Measurements from ENCODE around the gene DIS3L2. TPM values are rescaled to one million over a fixed set of nuclear protein-coding genes. Genes with fewer than 3 reads are reported as not detected.

DIS3L2 gene
- total RNA-seq, 2 donors from 2014 or later: 22.6 to 32.3 TPM

DNA sequence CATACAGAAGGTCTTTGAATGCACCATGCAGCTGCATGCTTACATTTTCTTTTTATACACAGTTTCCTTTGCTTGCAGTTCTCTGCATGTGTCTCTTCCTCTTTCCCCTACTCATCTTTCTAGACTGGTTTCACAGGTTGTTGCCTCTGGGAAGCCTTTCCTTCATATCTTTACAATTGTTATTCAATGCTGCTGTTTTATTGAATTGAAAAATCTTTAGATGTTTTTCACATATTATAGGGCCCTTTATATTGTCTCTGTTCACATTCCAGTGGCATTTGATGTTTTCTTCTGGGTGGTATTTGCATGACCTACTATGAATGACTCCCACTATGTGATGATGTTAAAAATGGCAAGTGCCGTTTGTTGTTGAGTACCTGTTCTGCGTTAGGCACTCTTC is 91.1 kb downstream of the DIS3L2 start:
- Histone ChIP-seq H3K9me3 (no peaks in the 10 kb centered on the region), H3K4me1 (no peaks in the 10 kb centered on the region), H3K9ac (ENCODE audit: low read depth in 2 of 2, low read length in 2 of 2) (no peak overlapping the region), H3K27ac (no peak overlapping the region), H3K27me3 (no peaks in the 10 kb centered on the region), H3K4me3 (no peak overlapping the region), H3K36me3 (no peaks in the 10 kb centered on the region)
- DNase-seq: no peak
- TF ChIP-seq, protein P1, sequence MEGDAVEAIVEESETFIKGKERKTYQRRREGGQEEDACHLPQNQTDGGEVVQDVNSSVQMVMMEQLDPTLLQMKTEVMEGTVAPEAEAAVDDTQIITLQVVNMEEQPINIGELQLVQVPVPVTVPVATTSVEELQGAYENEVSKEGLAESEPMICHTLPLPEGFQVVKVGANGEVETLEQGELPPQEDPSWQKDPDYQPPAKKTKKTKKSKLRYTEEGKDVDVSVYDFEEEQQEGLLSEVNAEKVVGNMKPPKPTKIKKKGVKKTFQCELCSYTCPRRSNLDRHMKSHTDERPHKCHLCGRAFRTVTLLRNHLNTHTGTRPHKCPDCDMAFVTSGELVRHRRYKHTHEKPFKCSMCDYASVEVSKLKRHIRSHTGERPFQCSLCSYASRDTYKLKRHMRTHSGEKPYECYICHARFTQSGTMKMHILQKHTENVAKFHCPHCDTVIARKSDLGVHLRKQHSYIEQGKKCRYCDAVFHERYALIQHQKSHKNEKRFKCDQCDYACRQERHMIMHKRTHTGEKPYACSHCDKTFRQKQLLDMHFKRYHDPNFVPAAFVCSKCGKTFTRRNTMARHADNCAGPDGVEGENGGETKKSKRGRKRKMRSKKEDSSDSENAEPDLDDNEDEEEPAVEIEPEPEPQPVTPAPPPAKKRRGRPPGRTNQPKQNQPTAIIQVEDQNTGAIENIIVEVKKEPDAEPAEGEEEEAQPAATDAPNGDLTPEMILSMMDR (IDR thresholded peaks at IDR 0.05): no peak
- intact Hi-C loops (cut with DNase I): no loop called here

DNA sequence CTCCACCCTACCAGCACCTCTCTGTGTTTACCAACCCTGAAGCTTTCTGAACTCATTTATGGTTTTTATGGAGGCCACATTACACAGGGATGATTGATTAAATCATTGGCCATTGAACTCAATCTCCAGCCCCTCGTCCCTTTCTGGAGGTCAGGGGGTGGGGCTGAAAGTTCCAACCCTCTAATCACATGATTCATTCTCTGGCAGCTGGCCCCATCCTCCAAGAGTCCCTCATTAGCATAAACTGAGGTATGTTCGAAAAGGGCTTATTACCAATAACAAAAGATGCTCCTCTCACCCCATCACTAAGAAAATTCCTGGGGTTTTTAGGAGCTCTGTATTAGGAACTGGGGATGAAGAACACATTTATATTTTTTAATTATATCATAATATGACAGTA is 92.3 kb downstream of the DIS3L2 start:
- TF ChIP-seq, protein P1 (IDR thresholded peaks at IDR 0.05): no peak
- Histone ChIP-seq H3K36me3 (no peaks in the 10 kb centered on the region), H3K4me3 (no peak overlapping the region), H3K27me3 (no peaks in the 10 kb centered on the region), H3K9me3 (no peaks in the 10 kb centered on the region), H3K9ac (ENCODE audit: low read depth in 2 of 2, low read length in 2 of 2) (no peak overlapping the region), H3K27ac (no peak overlapping the region), H3K4me1 (no peaks in the 10 kb centered on the region)
- DNase-seq: no peak
- intact Hi-C loops (cut with DNase I): no loop called here

DNA sequence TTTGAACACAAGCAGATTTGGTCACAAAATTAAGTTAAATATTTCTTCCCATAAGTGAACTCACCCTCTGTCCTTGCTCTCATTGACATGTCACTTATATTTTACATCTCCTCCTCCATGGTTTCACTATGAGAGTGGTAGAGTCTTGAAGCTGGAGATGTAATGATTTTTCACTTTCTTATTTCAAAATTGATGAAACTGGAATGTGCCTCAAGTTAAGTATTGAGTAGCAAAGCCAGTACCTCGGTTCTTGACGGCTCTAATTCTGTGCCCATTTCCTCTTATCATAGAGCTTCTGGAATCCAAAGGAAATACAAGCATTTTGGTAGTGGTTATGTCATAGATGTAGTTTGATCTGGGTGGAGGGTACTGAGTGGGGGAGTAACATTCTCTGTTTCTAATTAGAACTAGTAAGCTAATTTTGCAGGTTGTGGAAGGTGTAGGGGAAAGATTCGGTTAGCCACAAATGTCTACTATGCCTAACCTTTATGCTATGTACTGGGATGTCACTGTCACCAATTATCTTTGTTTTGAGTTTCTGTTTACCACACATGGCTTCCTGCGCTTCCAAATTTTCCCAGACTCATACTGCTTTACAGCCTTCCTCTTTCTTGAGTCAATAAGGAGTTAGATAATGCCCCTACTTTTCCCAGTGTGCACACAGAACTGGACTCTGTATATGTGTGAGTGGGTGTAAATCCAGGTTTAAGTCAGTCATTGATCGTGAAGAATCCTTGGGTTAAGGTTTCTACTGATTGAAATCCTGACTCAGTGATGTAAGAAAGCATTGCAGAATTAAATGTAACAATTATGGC is 96.8 kb downstream of the DIS3L2 start:
- no peak for DNase-seq
- H3K9me3 ChIP-seq: no peaks in the 10 kb centered on the region

DNA sequence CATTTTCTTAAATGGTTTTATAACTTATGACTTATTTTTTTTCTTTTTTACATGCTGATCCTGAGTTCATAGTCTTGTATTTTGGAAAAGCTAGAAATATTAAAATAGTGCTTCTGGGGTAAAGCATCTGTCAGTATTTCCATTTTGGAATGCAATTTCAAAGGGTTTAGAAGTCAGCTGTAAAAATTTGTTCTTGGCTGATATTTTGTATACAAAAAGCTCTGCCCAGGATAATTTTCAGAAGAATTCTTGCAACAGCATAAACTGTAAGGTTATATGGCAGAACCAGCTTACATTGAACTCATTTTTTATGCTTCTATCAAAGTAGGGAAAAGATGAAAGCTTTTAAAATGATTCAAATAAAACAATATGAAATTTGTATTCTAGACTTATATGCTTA is 97.4 kb downstream of the DIS3L2 start:
- TF ChIP-seq, protein P1 (IDR thresholded peaks at IDR 0.05): no peak
- intact Hi-C loops (cut with DNase I): no loop called here

More for the DNA sequence above, 96.8 kb downstream of the DIS3L2 start:
- intact Hi-C loops (cut with DNase I): no loop called here
- Histone ChIP-seq H3K4me3 (no peak overlapping the region), H3K36me3 (no peaks in the 10 kb centered on the region), H3K27ac (no peak overlapping the region), H3K9ac (ENCODE audit: low read depth in 2 of 2, low read length in 2 of 2) (no peak overlapping the region), H3K4me1 (no peaks in the 10 kb centered on the region), H3K27me3 (no peaks in the 10 kb centered on the region)
- TF ChIP-seq, protein P1 (IDR thresholded peaks at IDR 0.05): no peak

DNA sequence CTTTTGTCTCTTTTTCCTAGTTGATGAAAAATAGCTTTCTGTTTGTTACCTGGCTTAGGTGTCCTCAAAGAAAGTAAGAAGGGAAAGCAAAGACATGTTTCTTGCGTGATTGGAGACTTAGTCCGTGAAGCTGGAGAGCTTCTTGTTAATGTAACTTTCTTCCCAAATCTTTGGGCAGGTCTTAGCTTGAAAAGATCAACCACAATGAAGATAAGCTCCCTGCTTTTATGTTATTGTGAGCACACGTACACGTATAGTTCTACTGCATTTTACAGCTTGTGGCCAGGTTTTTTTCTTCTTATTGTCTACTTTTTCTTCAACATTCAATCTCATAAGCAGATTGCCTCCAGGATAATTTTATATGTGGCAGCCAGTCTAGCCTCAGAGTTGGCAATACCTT is 99.8 kb downstream of the DIS3L2 start:
- TF ChIP-seq, protein P1 (IDR thresholded peaks at IDR 0.05): no peak
- Histone ChIP-seq H3K9me3 (no peaks in the 10 kb centered on the region), H3K27ac (no peak overlapping the region), H3K27me3 (no peaks in the 10 kb centered on the region), H3K4me1 (no peaks in the 10 kb centered on the region), H3K9ac (ENCODE audit: low read depth in 2 of 2, low read length in 2 of 2) (no peak overlapping the region), H3K36me3 (no peaks in the 10 kb centered on the region), H3K4me3 (no peak overlapping the region)
- DNase-seq: no peak
- intact Hi-C loops (cut with DNase I): no loop called here

More for the DNA sequence above, 97.4 kb downstream of the DIS3L2 start:
- Histone ChIP-seq H3K36me3 (no peaks in the 10 kb centered on the region), H3K9ac (ENCODE audit: low read depth in 2 of 2, low read length in 2 of 2) (no peak overlapping the region), H3K27me3 (no peaks in the 10 kb centered on the region), H3K9me3 (no peaks in the 10 kb centered on the region), H3K4me1 (no peaks in the 10 kb centered on the region), H3K4me3 (no peak overlapping the region), H3K27ac (no peak overlapping the region)
- no peak for DNase-seq
